HG02642 (cell line): ENCODE measurements around the gene NUDT15.
"Not testable (repeated sequence)": the region's sequence is repeated elsewhere in the genome, so short reads cannot be mapped to it uniquely, and the experiment has no call there.

ENCODE experiments used
- ATAC-seq: cut with Tn5 transposase; IDR thresholded peaks from one replicate; pipeline ENCODE4 v1.9.1; 2021; ENCODE audit warnings: mild to moderate bottlenecking; ENCODE audit not compliant: unreplicated experiment, poor library complexity

The NUDT15 gene

GRCh38 chr13:48037346-48038173 is at the start of gene NUDT15:
TSS of gene NUDT15 (plus strand) at chr13:48037726. CDS start at chr13:48037747, 21 bp downstream.
- peak; percentile 95 for ATAC-seq

GRCh38 chr13:47990427-47990826 is 47.1 kb upstream of the NUDT15 start:
- no peak for ATAC-seq

- no peak for ATAC-seq
These were observed 46.5 kb upstream of the NUDT15 start for GRCh38 chr13:47990920-47991466.

- no peak for ATAC-seq
These were observed 45.7 kb upstream of the NUDT15 start for GRCh38 chr13:47991859-47992258.

DNA sequence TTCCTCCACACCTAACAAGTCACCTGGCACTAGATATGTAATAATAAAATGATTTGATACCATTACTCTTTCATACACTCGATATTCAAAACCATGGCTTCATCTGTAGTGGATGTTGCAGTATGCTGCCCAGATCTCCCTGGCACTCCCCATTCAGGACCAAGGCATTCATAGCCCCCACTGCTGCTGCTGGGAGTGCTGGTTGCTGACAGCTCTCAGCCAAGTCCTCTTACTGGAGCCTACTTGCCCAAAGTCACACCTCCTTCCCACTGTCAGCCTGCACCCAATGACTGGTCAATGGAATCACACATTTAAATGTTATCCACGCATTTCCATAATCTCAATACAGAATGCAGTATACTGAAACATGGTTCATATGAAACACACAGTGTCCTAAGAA is 40.1 kb upstream of the NUDT15 start:
- ATAC-seq: no peak

DNA sequence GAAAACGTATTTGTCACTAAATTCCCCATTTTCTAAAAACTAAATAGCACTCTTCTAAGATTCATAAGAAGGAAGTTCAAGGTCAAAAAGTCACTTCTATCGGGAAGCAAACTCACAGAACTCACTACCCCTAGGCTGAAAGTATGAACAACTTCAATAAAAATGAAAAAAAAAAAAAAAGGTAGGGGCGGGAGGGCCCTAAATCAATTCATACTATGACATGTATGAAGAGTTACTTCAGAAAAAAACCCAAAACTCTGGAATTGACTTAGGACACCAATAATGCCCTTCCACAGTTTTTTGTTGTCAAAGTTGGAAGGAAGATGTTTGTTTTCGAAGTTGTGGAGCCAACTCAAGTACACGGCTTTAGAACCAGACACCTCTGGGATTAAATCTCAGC is 37.6 kb upstream of the NUDT15 start:
- ATAC-seq: no peak

- ATAC-seq: peak; percentile 58
These were observed 36.9 kb upstream of the NUDT15 start for GRCh38 chr13:48000559-48001113.

GRCh38 chr13:48001114-48001881 is 36.2 kb upstream of the NUDT15 start, which contains the start of gene SUCLA2:
TSS of gene SUCLA2 (minus strand) at chr13:48001273. CDS start at chr13:48001269, 4 bp downstream.
- peak; percentile 99 for ATAC-seq

DNA sequence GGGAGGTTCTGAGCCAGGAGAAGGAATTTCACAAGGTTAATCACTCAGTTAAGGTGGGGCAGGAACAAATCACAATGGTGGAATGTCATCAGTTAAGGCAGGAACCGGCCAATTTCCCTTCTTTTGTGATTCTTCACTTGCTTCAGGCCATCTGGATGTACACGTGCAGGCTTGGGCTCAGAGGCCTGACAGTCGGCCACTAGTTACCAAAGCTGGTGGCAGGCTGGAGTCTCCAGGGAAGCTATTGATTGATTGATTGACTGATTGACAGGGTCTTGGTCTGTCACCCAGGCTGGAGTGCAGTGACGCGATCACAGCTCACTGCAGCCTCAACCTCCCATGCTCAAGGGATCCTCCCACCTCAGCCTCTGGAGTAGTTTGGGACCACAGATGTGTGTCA is 35.5 kb upstream of the NUDT15 start:
- not testable (repeated sequence) for ATAC-seq

GRCh38 chr13:48004201-48004600 is 33.3 kb upstream of the NUDT15 start:
- ATAC-seq: no peak

GRCh38 chr13:48006396-48006795 is 31.1 kb upstream of the NUDT15 start:
- ATAC-seq: no peak

DNA sequence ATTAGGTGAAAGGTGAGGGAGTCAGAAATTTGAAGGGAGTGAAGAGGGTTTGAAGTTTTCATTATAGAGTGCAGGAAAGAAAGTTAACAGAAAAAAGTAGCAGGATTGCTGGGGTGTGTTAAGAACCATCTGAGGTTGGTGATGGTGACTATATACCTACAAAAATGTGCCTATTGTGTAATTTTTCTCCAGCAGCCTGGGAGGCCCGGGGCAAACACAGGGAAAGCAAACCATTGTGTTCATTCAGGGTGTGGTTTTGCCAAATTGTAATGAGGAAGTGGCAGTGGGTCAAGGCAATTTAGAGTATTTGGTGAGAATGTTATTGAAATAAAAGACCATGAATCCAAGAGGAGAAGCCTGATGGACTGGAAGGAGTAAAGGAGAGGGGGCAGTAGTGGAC is 28.2 kb upstream of the NUDT15 start:
- no peak for ATAC-seq

- no peak for ATAC-seq
These were observed 26.8 kb upstream of the NUDT15 start for GRCh38 chr13:48010698-48011097.

DNA sequence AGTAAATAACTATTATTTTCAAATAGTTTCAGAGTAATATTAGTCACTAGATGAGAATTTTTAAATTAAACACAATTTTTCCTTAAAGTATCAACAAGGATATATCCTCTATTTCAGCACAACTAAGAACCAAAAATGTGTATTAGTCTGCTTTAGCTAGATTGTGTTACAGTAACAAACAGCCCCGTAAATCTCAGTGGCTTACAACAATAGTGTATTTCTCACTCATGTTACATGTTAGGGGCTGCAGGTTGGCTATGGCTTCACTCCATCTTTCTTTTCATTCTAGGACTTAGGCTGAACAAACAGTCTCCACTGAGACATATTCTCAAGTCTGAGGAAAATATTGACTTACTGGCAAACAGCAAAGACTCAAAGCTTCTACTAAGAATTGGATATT is 24.9 kb upstream of the NUDT15 start:
- ATAC-seq: no peak

GRCh38 chr13:48014359-48014758 is 23.2 kb upstream of the NUDT15 start:
- no peak for ATAC-seq

- no peak for ATAC-seq
These were observed 18.9 kb upstream of the NUDT15 start for GRCh38 chr13:48018637-48019036.

DNA sequence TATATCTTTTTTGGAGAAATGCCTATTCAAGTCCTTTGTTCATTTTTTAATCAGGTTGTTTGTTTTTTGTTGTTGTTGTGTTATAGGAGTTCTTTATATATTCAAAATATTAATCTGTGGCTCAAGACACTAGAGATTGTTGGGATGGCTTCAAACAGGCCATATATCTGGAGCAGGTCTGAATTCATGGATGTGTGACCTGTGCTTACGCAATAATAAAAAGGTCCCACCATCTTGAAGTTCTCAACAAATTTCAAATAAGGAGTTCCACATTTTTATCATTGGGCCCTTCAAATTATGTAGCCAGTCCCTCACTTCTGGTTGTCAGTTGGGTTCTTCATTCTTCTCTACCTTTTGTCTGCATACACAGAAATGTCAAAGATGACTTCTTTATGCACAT is 17.7 kb upstream of the NUDT15 start:
- no peak for ATAC-seq

GRCh38 chr13:48028066-48028465 is 9.5 kb upstream of the NUDT15 start:
- ATAC-seq: no peak

DNA sequence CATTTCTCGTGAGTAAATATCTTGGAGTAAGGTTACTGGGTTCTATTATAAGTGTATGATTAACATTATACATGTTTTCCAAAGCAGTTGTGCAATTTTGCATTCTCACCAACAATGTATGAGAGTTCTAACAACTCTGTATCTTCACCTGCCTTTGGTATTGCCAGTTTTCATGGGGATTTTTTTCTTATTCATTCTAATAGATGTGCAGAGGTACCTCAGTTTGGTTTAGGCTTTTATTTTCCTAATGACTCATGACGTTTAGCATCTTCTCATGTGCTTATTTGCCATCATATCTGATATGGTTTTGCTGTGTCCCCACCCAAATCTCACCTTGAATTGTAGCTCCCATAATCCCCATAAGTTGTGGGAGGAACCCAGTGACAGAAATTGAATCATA is 7.7 kb upstream of the NUDT15 start:
- ATAC-seq: no peak

- ATAC-seq: no peak
These were observed 1.2 kb downstream of the NUDT15 start for GRCh38 chr13:48038761-48039160.

DNA sequence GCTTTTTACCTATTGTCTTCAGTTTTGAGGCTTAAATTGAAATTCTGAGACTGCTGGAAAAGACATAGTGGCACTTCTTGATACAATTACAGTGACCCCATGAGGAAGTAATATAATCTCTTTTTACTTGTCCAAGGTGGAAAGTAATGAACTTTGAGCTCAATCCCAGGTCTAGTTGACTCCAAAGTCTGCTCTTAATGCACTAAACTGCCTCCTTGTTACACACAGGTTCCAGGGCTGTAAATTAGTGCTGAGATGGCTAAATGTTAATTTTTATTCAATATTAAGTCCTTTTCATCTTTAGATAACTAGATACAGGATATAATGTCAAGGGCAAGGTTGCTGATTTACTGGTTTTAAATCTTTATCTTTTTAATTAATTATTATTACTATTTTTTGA is 2.5 kb downstream of the NUDT15 start:
- ATAC-seq: no peak
